HG02610 (cell line): ENCODE measurements around the gene XKRX.

Experiments used
- ATAC-seq: cut with Tn5 transposase; IDR thresholded peaks from one replicate; pipeline ENCODE4 v1.9.1; 2021; ENCODE audit warnings: mild to moderate bottlenecking, moderate library complexity; ENCODE audit not compliant: unreplicated experiment

XKRX gene

GRCh38 chrX:100928660-100929613 lies at the start of gene XKRX:
XKRX (minus strand) TSS chrX:100928917; CDS start chrX:100928304, 613 bp downstream.
- ATAC-seq: peak; percentile 49

GRCh38 chrX:100976211-100976610 lies 47.5 kb upstream of the XKRX start:
- ATAC-seq: no peak

GRCh38 chrX:100975212-100975611 lies 46.5 kb upstream of the XKRX start:
- no peak for ATAC-seq

GRCh38 chrX:100973411-100973810 lies 44.7 kb upstream of the XKRX start:
- ATAC-seq: no peak

- no peak for ATAC-seq
These were observed 41.2 kb upstream of the XKRX start for GRCh38 chrX:100969936-100970335.

GRCh38 chrX:100969408-100969807 lies 40.7 kb upstream of the XKRX start, which contains the start of gene ARL13A:
ARL13A (plus strand) TSS chrX:100969708; CDS start chrX:100973690, 3,982 bp downstream.
- ATAC-seq: no peak

- ATAC-seq: no peak
These were observed 35.6 kb upstream of the XKRX start for GRCh38 chrX:100964362-100964761.

GRCh38 chrX:100962811-100963210 lies 34.1 kb upstream of the XKRX start:
- no peak for ATAC-seq

- no peak for ATAC-seq
These were observed 19.8 kb upstream of the XKRX start for GRCh38 chrX:100948557-100948956.

GRCh38 chrX:100946299-100946927 lies 17.7 kb upstream of the XKRX start:
- ATAC-seq: no peak

- no peak for ATAC-seq
These were observed 15.9 kb upstream of the XKRX start for GRCh38 chrX:100944601-100945000.

GRCh38 chrX:100939333-100939732 lies 10.6 kb upstream of the XKRX start:
- ATAC-seq: no peak

- ATAC-seq: no peak
These were observed 7.0 kb upstream of the XKRX start for GRCh38 chrX:100935767-100936166.

GRCh38 chrX:100931925-100932285 lies 3.2 kb upstream of the XKRX start:
- peak; percentile 39 for ATAC-seq

GRCh38 chrX:100931218-100931924 lies 2.7 kb upstream of the XKRX start:
- peak; percentile 89 for ATAC-seq

GRCh38 chrX:100926453-100926852 lies 2.3 kb downstream of the XKRX start:
- ATAC-seq: no peak

GRCh38 chrX:100924375-100924774 lies 4.3 kb downstream of the XKRX start:
- ATAC-seq: no peak

- ATAC-seq: no peak
These were observed 13.2 kb downstream of the XKRX start for GRCh38 chrX:100915562-100915961.

- no peak for ATAC-seq
These were observed 15.6 kb downstream of the XKRX start for GRCh38 chrX:100913111-100913510.

- ATAC-seq: no peak
These were observed 17.0 kb downstream of the XKRX start for GRCh38 chrX:100911731-100912130.

- ATAC-seq: no peak
These were observed 23.1 kb downstream of the XKRX start for GRCh38 chrX:100905620-100906019.
